ENCODE results near the gene NRDC.

- TF ChIP-seq POLR2A (IDR thresholded peaks at IDR 0.05; ENCODE audit: low read depth, low read length) (no peak), POLR2AphosphoS5 (IDR thresholded peaks at IDR 0.05; ENCODE audit: low read depth, low read length) (no peak)
These were observed 10.9 kb downstream of the NRDC start for GRCh38 chr1:51867479-51868232.

Measured in GM12892 (cell line).